Iris pigment epithelial cell (primary cell): ENCODE measurements around the gene RABL3.
A peak's percentile ranks its signal among the peaks of the same experiment; 100 is the strongest.
"Not testable (repeated sequence)": the region's sequence is repeated elsewhere in the genome, so short reads cannot be mapped to it uniquely, and the experiment has no call there.

Source experiments
- DNase-seq: peaks from one replicate; pipeline ENCODE4 v3.0.0-alpha.2; 2011; ENCODE audit warnings: low read depth

RABL3 gene

GRCh38 chr3:120682095-120682681, 60.1 kb downstream of the RABL3 start, which contains the start of gene HGD:
HGD (minus strand) TSS chr3:120682239; CDS start chr3:120682111, 128 bp downstream.
- peak; percentile 31 for DNase-seq

GRCh38 chr3:120681506-120682038, 60.7 kb downstream of the RABL3 start:
- DNase-seq = no peak

- DNase-seq = no peak
Observed at GRCh38 chr3:120681018-120681417, 61.3 kb downstream of the RABL3 start.

- DNase-seq = no peak
Observed at GRCh38 chr3:120680193-120680894, 62.0 kb downstream of the RABL3 start.

DNA sequence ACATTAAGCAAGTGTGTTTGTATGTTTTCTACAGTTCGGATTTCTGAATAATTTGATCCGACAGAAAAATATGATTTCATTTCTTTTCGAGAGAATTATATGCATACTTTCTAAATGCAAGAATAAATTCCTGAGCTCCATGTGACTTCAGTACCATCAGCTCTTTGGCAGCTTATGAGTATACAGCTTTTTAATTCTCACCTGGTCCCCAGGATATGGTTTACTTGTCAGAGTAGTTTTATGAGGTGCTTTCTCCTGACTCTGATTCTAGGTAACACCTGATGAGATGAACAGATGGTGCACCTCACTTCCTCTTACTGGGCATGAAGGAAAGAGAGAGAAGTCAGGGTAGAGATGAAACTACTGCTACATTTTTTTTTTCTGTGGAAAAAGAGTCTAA, 63.3 kb downstream of the RABL3 start:
- DNase-seq = peak; percentile 28

- DNase-seq = peak; percentile 84
Observed at GRCh38 chr3:120678331-120678947, 63.9 kb downstream of the RABL3 start.

DNA sequence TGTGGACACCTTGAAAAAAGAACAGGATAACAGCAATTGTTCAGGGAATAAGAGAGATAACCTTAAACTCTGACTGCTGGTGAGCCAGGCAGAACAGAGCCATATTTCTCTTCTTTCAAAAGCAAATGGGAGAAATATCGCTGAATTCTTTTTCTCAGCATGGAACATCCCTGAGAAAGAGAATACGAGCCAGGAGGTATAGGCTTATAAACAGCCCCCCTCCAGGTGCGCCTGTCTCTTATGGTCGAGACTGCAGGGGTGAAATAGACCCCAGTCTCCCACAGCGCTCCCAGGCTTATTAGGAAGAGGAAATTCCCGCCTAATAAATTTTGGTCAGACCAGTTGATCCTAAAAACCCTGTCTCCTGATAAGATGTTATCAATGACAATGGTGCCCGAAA, 65.1 kb downstream of the RABL3 start:
- not testable (repeated sequence) for DNase-seq

- DNase-seq = no peak
Observed at GRCh38 chr3:120673116-120673515, 69.2 kb downstream of the RABL3 start.

DNA sequence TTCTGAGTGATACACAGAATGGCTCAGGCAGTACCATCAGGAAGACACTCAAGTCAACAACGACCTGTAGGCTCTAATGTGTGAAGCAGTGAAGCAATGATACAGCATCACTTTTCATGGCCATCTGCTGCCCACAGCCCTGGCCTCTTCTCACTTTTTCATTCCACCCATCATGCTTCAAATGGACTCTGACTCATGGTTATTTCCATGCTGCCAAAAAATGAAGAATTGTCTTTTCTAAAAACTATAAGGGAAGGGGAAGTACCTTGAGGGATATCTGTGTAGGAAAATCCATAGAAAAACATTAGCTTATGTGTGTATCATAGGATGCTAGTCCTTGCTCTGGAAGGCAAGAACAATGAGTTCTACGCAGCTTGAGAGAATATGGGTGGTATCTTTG, 71.7 kb downstream of the RABL3 start:
- DNase-seq = peak; percentile 32

GRCh38 chr3:120664926-120665325, 77.4 kb downstream of the RABL3 start:
- DNase-seq = no peak

GRCh38 chr3:120661945-120662344, 80.4 kb downstream of the RABL3 start:
- DNase-seq = no peak

GRCh38 chr3:120661106-120661905, 81.0 kb downstream of the RABL3 start:
- DNase-seq = peak; percentile 30

DNA sequence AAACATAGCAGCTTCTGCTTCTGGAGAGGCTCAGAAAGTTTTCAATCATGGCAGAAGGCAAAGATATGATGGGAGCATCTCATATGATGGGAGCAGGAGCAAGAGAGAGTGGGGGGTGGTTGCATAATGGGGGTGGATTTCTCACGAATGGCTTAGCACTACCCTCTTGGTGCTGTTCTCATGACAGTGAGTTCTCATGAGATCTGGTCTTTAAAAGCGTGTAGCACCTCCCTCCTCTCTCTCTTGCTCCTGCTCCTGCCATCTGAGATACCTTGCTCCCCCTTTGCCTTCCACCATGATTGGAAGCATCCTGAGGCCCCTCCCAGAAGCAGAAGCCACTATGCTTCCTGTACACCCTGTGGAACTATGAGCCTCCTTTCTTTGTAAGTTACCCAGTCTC, 82.5 kb downstream of the RABL3 start:
- no peak for DNase-seq

DNA sequence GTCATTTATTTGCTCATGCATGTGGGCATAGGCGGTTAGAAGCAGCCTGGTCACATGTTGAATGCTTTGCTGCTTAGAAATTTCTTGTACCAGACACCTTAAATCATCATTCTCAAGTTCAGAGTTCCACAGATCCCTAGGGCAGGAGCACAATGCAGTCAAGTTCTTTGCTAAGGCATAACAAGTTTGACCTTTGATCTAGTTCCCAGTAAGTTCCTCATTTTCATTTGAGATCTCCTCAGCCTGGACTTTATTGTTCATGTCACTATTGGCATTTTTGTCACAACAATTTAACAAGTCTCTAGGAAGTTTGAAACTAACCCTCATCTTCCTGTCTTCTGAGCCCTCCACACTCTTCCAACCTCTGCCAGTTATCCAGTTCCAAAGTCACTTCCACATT, 83.0 kb downstream of the RABL3 start:
- no peak for DNase-seq

GRCh38 chr3:120652896-120653545, 89.3 kb downstream of the RABL3 start:
- no peak for DNase-seq

DNA sequence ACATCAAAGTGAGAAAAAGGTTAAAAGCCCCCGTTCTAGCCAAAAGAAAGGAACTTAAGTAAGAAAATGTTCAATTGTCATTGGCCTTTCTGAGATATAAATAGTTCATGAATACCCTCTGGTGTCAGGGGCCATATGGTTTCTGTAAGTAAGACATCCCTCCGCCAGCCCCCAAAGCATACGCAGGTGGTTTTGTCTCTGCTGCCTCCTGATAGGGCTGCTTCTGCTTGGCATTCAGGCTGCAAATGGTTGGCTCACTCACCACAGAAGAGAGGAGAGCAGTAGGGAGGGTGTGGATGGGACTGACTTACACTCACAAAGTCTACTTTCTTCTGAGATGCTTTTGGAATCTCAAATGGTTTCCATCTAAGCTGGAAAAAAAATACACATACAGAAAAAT, 90.0 kb downstream of the RABL3 start:
- DNase-seq = no peak

GRCh38 chr3:120650311-120650710, 92.0 kb downstream of the RABL3 start:
- peak; percentile 48 for DNase-seq

DNA sequence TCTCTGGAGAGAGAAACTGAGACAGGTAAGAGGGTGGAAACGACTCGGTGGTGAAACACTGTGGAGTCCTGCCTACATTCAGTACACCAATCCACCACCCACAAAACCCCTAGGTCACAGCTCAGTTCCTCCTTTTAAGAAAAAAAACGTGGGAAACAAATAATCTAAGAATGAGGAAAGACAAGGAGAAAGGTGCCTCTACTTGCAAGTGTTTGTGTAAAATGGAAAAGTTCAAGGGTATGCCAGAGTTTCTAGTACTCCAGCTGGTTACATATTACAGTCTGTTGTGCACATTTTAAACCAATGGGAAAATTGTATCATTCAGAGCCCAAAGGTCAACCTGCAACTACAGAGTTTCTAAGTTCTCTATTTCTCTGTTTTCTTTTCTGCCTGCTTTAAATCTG, 92.5 kb downstream of the RABL3 start:
- DNase-seq = no peak

DNA sequence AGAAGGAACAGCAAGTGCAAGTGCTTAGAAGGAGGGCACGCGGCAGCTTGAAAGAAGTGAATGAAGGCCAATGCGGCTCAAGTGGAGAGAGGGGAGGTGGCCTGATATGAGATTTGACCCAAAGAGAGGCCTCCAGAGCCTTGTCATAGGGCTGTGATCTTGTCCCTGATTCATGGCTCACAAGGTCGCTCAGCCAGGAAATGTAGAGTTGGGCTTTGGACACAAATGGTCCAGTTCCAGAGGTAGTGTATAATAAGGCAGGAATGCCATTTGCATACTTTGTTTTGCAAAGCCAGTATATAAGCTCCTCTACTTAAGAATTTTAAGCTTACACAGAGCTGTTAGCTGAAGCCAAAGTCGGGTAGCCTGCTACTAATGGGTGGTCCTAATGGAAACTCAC, 94.0 kb downstream of the RABL3 start:
- no peak for DNase-seq

DNA sequence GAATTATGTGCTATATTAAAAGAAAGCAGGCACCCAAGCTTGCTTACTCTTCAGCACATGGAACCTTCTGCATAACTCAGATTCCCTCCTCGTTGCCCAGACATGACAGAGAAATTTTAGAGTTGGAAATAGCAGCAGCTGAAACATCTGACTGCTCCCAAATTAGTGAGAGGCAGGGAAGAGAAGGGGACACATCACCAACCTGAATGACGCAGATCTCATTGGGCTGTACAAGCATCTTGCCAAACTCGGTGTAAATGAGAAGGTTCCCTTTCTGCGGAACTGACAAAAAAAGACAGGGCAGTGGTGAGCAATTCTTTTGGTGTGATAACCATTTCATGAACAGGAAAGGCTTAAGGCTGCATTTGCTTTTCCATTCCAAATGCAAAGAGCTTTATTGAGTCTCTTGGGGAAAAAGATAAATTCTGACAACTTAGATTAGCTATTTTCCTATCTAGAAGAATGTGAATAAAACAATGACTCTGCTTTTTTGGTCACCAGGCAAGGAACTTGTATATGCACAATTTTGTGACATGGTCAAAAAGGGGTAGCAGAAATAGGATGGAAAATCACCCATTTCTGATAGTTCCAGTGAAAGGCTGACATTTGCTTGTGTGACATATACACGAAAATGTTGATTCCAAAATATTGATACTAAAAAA, 95.4 kb downstream of the RABL3 start:
- DNase-seq = no peak
